ENCODE results near the gene GINM1. TPM values are rescaled to one million over a fixed set of nuclear protein-coding genes. Genes with fewer than 3 reads are reported as not detected.

GINM1 gene
- total and polyA plus RNA-seq, 7 experiments from 2014 or later = 14.4 to 27.3 (median 20.7) TPM

GRCh38 chr6:149636124-149636523 is 69.9 kb downstream of the GINM1 start:
- H3K4me1 Mint-ChIP-seq = peaks cover 0 to 12% (median 4%) of the 10 kb centered on the region in 7 donors
- no peaks in the 10 kb centered on the region for H3K27me3 ChIP-seq (ENCODE audit: control insufficient read depth in 2 of 2, insufficient read depth in 2 of 2, low read length in 2 of 2)
- no peak for ATAC-seq
- H3K27me3 Mint-ChIP-seq = no peaks in the 10 kb centered on the region
- H3K27ac ChIP-seq (ENCODE audit: low read depth, low read length) = no peak overlapping the region
- intact Hi-C loops (cut with micrococcal nuclease) = no loop called here
- H3K27ac Mint-ChIP-seq = no peak overlapping the region
- POLR2A ChIA-PET = no interaction called here
- H3K9me3 ChIP-seq (ENCODE audit: control insufficient read depth in 2 of 3, low read length in 3 of 3) = no peaks in the 10 kb centered on the region
- H3K4me3 ChIP-seq (ENCODE audit: low read length) = no peak overlapping the region
- no peaks in the 10 kb centered on the region for H3K9me3 Mint-ChIP-seq
- H3K4me3 Mint-ChIP-seq = no peak overlapping the region
- CTCF ChIA-PET = no interaction called here
- peaks cover 5 to 36% (median 14%) of the 10 kb centered on the region in 5 donors for H3K36me3 Mint-ChIP-seq
- no peaks in the 10 kb centered on the region for H3K4me1 ChIP-seq (ENCODE audit: control insufficient read depth in 2 of 2, insufficient read depth in 2 of 2, low read length in 2 of 2)
- peaks cover 0 to 8% (median 0%) of the 10 kb centered on the region in 3 experiments for H3K36me3 ChIP-seq (ENCODE audit: control insufficient read depth in 2 of 3, insufficient read depth in 3 of 3, low read length in 3 of 3)
- no peak for DNase-seq

Other genes with a start within 250 kb of the GINM1 start
- 100 to 1,000 TPM in 4 of 5 experiments, 10 to 100 TPM in 1; 98.3 to 234 (median 119) TPM for gene TAB2, start 248.7 kb upstream of the GINM1 start, total RNA-seq
- gene TAB2, start 248.7 kb upstream of the GINM1 start, polyA plus RNA-seq = 10 to 100 TPM; 15.7 to 17.5 TPM
- 10 to 100 TPM in 2 of 5 experiments, 1 to 10 TPM in 3; 5.0 to 19.9 (median 7.4) TPM for gene SUMO4, start 166.1 kb upstream of the GINM1 start, total RNA-seq
- gene SUMO4, start 166.1 kb upstream of the GINM1 start, polyA plus RNA-seq = 1 to 10 TPM in 1 of 2 donors, under 1 TPM in 1; 0.36 to 2.0 TPM
- 10 to 100 TPM; 30.1 to 85.6 (median 74.1) TPM for gene ZC3H12D, start 81.4 kb upstream of the GINM1 start, total RNA-seq
- 1 to 10 TPM; 1.8 to 2.3 TPM for gene ZC3H12D, start 81.4 kb upstream of the GINM1 start, polyA plus RNA-seq
- gene PPIL4, start 20.3 kb upstream of the GINM1 start, total RNA-seq = 10 to 100 TPM; 21.0 to 42.9 (median 35.7) TPM
- 10 to 100 TPM; 15.3 to 16.3 TPM for gene PPIL4, start 20.3 kb upstream of the GINM1 start, polyA plus RNA-seq
- 10 to 100 TPM; 14.1 to 22.6 (median 16.7) TPM for gene KATNA1, start 82.3 kb downstream of the GINM1 start, total RNA-seq
- 10 to 100 TPM; 21.7 to 32.8 TPM for gene KATNA1, start 82.3 kb downstream of the GINM1 start, polyA plus RNA-seq
- gene LATS1, start 151.7 kb downstream of the GINM1 start, total RNA-seq = 10 to 100 TPM; 33.3 to 49.5 (median 44.6) TPM
- gene LATS1, start 151.7 kb downstream of the GINM1 start, polyA plus RNA-seq = 10 to 100 TPM; 14.2 to 17.7 TPM
- gene NUP43, start 180.2 kb downstream of the GINM1 start, total RNA-seq = 10 to 100 TPM; 14.0 to 70.7 (median 60.2) TPM
- 1 to 10 TPM; 5.1 to 6.6 TPM for gene NUP43, start 180.2 kb downstream of the GINM1 start, polyA plus RNA-seq
- gene PCMT1, start 183.4 kb downstream of the GINM1 start, total RNA-seq = 10 to 100 TPM; 26.6 to 84.9 (median 47.1) TPM
- gene PCMT1, start 183.4 kb downstream of the GINM1 start, polyA plus RNA-seq = 100 to 1,000 TPM; 132 to 135 TPM